ENCODE measurements around the gene SMS. TPM values are rescaled to one million over a fixed set of nuclear protein-coding genes. Genes with fewer than 3 reads are reported as not detected.

SMS gene
- total and polyA plus RNA-seq, 2 of the 4 experiments (the other 2 are of a cell fraction) = 176 to 230 TPM

DNA sequence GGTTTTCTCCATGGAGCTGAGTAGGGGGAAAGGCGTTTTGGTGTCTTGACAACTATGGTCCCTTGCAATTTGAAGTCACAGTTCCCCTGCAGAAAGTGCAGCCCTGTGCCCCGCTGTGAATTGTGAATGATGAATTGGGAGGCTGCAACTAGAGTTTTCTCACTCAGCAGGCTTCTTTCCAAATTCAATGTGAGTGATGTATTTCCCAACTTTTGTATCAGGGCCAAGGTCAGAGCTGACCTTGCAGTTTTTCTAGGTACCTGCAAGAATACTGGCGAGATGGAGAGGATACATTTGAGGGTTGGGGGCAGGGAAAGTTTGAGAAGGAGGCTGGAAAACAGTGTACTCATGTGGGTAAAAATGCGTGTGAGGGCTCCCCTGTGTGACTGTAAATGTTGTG is 103.4 kb downstream of the SMS start:
- in situ Hi-C loops (cut with MboI; ENCODE audit: low sequenced_read_pairs) = no loop called here

More for the DNA sequence above, 103.4 kb downstream of the SMS start:
- no peaks in the 10 kb centered on the region for H4K20me1 ChIP-seq (ENCODE audit: insufficient read depth, low read length)
- DNase-seq (no peak), ATAC-seq (ENCODE audit: low read depth) (no peak)
- no peaks in the 10 kb centered on the region for H3K9me1 ChIP-seq (ENCODE audit: insufficient read depth, low read length)
- no peak overlapping the region for H3K27ac ChIP-seq (ENCODE audit: insufficient read depth, low read length)
- H2BK5ac ChIP-seq (ENCODE audit: low read depth, low read length, poor library complexity, severe bottlenecking) = no peak overlapping the region
- no peak overlapping the region for H3K4me3 ChIP-seq (ENCODE audit: insufficient read depth, low read depth, low read length)
- CTCF ChIA-PET = interaction anchor here (0.6 kb wide), 1 partner anchor 1527 kb away, joined by 4 read pairs; no protein-coding TSS in a partner anchor
- no TSS peak for BruUV-seq (replicated peaks)
- H4K8ac ChIP-seq (ENCODE audit: low read depth in 2 of 2, low read length in 2 of 2) = no peak overlapping the region
- no peak overlapping the region for H3K14ac ChIP-seq (replicated peaks; ENCODE audit: low read depth, low read length)
- POLR2A ChIA-PET (ENCODE audit: unreplicated experiment) = no interaction called here
- no peak overlapping the region for H3K9ac ChIP-seq (ENCODE audit: low read depth, low read length)
- H3K4me1 ChIP-seq (ENCODE audit: control insufficient read depth, insufficient read depth, low read length) = no peaks in the 10 kb centered on the region
- no peak for TF ChIP-seq ELK1 (IDR thresholded peaks at IDR 0.05; ENCODE audit: borderline replicate concordance, low read depth, low read length)
- no peak for TF ChIP-seq SMC3 (IDR thresholded peaks at IDR 0.05; ENCODE audit: low read depth, low read length)
- no peak for TF ChIP-seq CTCF (conservative IDR thresholded peaks at IDR 0.05; ENCODE audit: low read depth, low read length)
- no peak for TF ChIP-seq RAD21 (IDR thresholded peaks at IDR 0.05; ENCODE audit: low read length)
- TF ChIP-seq MAZ (IDR thresholded peaks at IDR 0.05; ENCODE audit: borderline replicate concordance, low read depth, low read length) = no peak
- TF ChIP-seq RCOR1 (IDR thresholded peaks at IDR 0.05; ENCODE audit: insufficient replicate concordance, low read length) = no peak
- no peak for TF ChIP-seq FOS (IDR thresholded peaks at IDR 0.05; ENCODE audit: low read depth, low read length)
- TF ChIP-seq MXI1 (IDR thresholded peaks at IDR 0.05; ENCODE audit: borderline replicate concordance, low read depth, low read length) = no peak
- TF ChIP-seq MAFK (IDR thresholded peaks at IDR 0.05; ENCODE audit: low read depth, low read length) = no peak
- H3K56ac ChIP-seq (ENCODE audit: extremely low read depth, insufficient read depth, low read length) = no peak overlapping the region
- no peaks in the 10 kb centered on the region for H3K27me3 ChIP-seq (ENCODE audit: control insufficient read depth, insufficient read depth, low read length)
- H2AFZ ChIP-seq (replicated peaks; ENCODE audit: low read length, poor library complexity) = no peak overlapping the region
- H4K5ac ChIP-seq (ENCODE audit: low read depth, low read length) = no peak overlapping the region
- H3K23ac ChIP-seq (ENCODE audit: low read depth, low read length) = no peak overlapping the region
- no peak overlapping the region for H2AK5ac ChIP-seq (ENCODE audit: low read depth, low read length)
- no peak overlapping the region for H2BK120ac ChIP-seq (ENCODE audit: low read depth, low read length)
- no peaks in the 10 kb centered on the region for H3K79me1 ChIP-seq (ENCODE audit: low read depth in 1 of 2, low read length in 2 of 2)
- no CpG with 5 or more reads among the region's 4 CpGs for WGBS, 2 experiments (ENCODE audit: extremely low coverage in 2 of 2, insufficient read length in 1 of 2)
- no peaks in the 10 kb centered on the region for H3K36me3 ChIP-seq (ENCODE audit: control insufficient read depth, insufficient read depth, low read length)
- no peak overlapping the region for H2AK9ac ChIP-seq (replicated peaks; ENCODE audit: low read depth, low read length, poor library complexity)
- no peak overlapping the region for H2BK20ac ChIP-seq (ENCODE audit: low read depth, low read length)
- no peak overlapping the region for H2BK15ac ChIP-seq (ENCODE audit: low read depth, low read length)
- H3K18ac ChIP-seq (ENCODE audit: low read depth, low read length) = no peak overlapping the region
- no peaks in the 10 kb centered on the region for H3K9me3 ChIP-seq (ENCODE audit: control insufficient read depth, insufficient read depth, low read length)
- no peak overlapping the region for H3K4ac ChIP-seq (ENCODE audit: low read depth, low read length)
- H3K4me2 ChIP-seq (ENCODE audit: low read depth, low read length) = no peak overlapping the region
- intact Hi-C loops (cut with micrococcal nuclease) = no loop called here
- H4K91ac ChIP-seq (ENCODE audit: insufficient read depth, low read depth, low read length) = no peak overlapping the region
- dilution Hi-C loops (cut with HindIII; ENCODE audit: low sequenced_read_pairs, unreplicated experiment) = no loop called here
